Calu3 (cell line): Measurements from ENCODE around the gene ASXL2. TPM values are rescaled to one million over a fixed set of nuclear protein-coding genes. Genes with fewer than 3 reads are reported as not detected.
"Not testable (repeated sequence)": the region's sequence is repeated elsewhere in the genome, so short reads cannot be mapped to it uniquely, and the experiment has no call there.

Source experiments
- BruUV-seq: library from RNA; stranded (reverse); fragments of 400-500 nt; replicated peaks from 2 replicates; lab custom pipeline; 2021; lab: Mats Ljungman, UMichigan
- CTCF ChIA-PET: fragments of 300-600 bp; sonication (Branson Sonifier 250); formaldehyde crosslinking; loops from one replicate; lab custom pipeline; 2022; ENCODE audit warnings: antibody characterized with exemption; lab: Charles Lee
- DNase-seq: peaks from one replicate; pipeline ENCODE4 v3.0.0; 2022
- H3K27ac Mint-ChIP-seq: one replicate; pipeline ENCODE4 v1.8.0; 2022; ENCODE audit warnings: mixed read lengths; ENCODE audit not compliant: unreplicated experiment
- H3K27me3 Mint-ChIP-seq: one replicate; pipeline ENCODE4 v1.8.0; 2022; ENCODE audit warnings: mixed read lengths; ENCODE audit not compliant: unreplicated experiment
- H3K36me3 Mint-ChIP-seq: one replicate; pipeline ENCODE4 v1.8.0; 2022; ENCODE audit warnings: mild to moderate bottlenecking, moderate library complexity, mixed read lengths; ENCODE audit not compliant: insufficient read depth, unreplicated experiment
- H3K4me1 Mint-ChIP-seq: one replicate; pipeline ENCODE4 v1.8.0; 2022; ENCODE audit warnings: mild to moderate bottlenecking, low read depth, mixed read lengths; ENCODE audit not compliant: unreplicated experiment
- H3K4me3 Mint-ChIP-seq: one replicate; pipeline ENCODE4 v1.8.0; 2022; ENCODE audit warnings: mild to moderate bottlenecking, low read depth, moderate library complexity, mixed read lengths; ENCODE audit not compliant: unreplicated experiment
- H3K9me3 Mint-ChIP-seq: one replicate; pipeline ENCODE4 v1.8.0; 2022; ENCODE audit warnings: low read depth, mixed read lengths; ENCODE audit not compliant: unreplicated experiment
- CTCF ChIP-seq: fragments of 200-600 bp; IDR thresholded peaks from one replicate; pipeline ENCODE4 v1.8.0; 2022; ENCODE audit warnings: antibody characterized with exemption; ENCODE audit not compliant: unreplicated experiment
- intact Hi-C: fragments of 100-400 bp; cut with micrococcal nuclease; formaldehyde crosslinking; loops from one replicate; pipeline ENCODE4 v1.10.0; 2022; ENCODE audit not compliant: unreplicated experiment
- total RNA-seq: library from RNA; stranded (reverse); gene quantifications from 2 replicates; pipeline ENCODE4 v1.2.3, GENCODE V29; 2022

Gene ASXL2
- total RNA-seq, 1 experiment from 2014 or later: 42.8 TPM

DNA sequence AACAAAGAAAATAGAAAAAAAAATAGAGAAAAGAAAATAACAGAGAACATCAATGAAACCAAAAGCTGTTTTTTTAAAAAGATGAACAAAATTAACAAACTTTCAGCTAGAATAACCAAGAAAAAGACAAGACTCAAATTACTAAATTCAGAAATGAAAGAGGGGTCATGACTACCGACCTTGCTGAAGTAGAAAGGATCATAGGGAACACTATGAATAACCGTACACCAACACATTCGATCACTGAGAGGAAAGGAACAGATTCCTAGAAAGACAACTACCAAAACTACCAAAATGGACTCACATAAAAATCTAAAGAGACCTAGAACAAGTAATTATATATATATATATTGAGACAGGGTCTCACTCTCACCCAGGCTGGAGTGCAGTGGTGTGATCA is 167.5 kb downstream of the ASXL2 start:
- CTCF ChIA-PET: interaction anchor here (0.6 kb wide), 1 partner anchor 214 kb away, joined by 3 read pairs; no protein-coding TSS in a partner anchor
- intact Hi-C loops: no loop called here
- TF ChIP-seq CTCF: no peak
- H3K36me3 Mint-ChIP-seq: peaks cover 7% of the 10 kb centered on the region
- no peaks in the 10 kb centered on the region for H3K9me3 Mint-ChIP-seq
- H3K27ac Mint-ChIP-seq: no peak overlapping the region
- DNase-seq: no peak
- H3K4me3 Mint-ChIP-seq: no peak overlapping the region
- no TSS peak for BruUV-seq
- peaks cover 32% of the 10 kb centered on the region for H3K4me1 Mint-ChIP-seq
- peaks cover 15% of the 10 kb centered on the region for H3K27me3 Mint-ChIP-seq

DNA sequence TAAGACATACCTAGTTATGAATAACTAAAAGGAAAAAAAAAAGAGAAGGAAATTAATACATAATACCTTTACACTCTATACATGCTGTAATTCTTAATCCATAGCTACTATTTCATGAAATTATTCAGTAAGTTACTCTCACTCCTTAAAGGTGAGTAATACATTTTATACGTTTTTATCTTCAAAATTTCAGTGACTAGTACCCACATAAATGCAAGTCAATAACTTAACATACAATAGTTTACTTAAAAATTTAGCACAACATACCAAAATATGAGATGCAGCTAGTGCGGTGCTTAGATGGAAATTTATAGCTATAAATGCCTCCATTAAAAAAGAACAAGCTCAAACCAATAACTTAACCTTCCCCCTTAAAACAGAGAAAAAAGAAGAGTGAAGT is 168.9 kb downstream of the ASXL2 start:
- no peaks in the 10 kb centered on the region for H3K9me3 Mint-ChIP-seq
- TF ChIP-seq CTCF: no peak
- H3K36me3 Mint-ChIP-seq: peaks cover 7% of the 10 kb centered on the region
- intact Hi-C loops: no loop called here
- no peak overlapping the region for H3K27ac Mint-ChIP-seq
- H3K27me3 Mint-ChIP-seq: peaks cover 25% of the 10 kb centered on the region
- DNase-seq: no peak
- no peak overlapping the region for H3K4me3 Mint-ChIP-seq
- CTCF ChIA-PET: interaction anchor here (1.0 kb wide), 2 partner anchors 9 to 10 kb away, joined by 3 to 4 read pairs; no protein-coding TSS in a partner anchor
- peaks cover 32% of the 10 kb centered on the region for H3K4me1 Mint-ChIP-seq
- no TSS peak for BruUV-seq

DNA sequence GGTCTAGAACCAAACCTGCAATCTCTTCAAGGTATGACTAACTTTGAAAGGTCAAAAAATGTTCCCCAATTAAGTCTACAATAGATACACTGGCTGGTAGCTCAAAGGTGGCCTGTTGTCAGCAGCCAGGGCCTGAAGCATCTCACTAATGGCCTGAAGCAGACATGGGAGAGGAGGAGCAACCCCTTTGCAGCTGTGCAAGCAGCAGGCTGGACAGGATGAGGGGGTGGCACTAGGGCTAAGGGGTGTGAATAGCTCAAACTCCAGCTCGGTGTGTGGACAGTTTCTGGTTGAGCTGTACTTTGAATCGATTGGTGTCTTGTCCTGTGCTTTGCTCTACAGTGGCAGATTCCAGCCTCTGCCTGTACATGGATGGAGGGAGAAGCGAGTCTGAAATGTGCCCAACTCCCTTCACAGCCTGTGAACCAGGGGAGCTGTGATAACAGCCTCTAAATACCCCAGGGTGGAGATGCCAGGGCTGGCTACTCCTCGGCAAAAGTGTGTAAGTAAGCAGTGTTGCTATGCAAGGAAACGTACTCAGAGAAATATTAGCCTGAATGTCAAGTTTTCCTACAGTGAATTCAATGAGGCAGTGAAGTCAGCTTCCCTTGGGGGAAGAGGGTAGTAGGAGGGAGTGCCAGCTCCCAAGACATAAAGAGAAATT is 170.2 kb downstream of the ASXL2 start:
- Mint-ChIP-seq H3K36me3 (peaks cover 7% of the 10 kb centered on the region), H3K27ac (no peak overlapping the region), H3K9me3 (no peaks in the 10 kb centered on the region)

DNA sequence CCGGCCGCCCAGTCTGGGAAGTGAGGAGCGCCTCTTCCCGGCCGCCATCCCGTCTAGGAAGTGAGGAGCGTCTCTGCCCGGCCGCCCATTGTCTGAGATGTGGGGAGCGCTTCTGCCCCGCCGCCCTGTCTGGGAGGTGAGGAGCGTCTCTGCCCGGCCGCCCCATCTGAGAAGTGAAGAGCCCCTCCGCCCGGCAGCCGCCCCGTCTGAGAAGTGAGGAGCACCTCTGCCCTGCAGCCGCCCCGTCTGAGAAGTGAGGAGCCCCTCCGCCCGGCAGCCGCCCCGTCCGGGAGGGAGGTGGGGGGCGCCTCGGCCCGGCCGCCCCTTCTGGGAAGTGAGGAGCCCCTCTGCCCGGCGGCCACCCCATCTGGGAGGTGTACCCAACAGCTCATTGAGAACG is 172.7 kb downstream of the ASXL2 start:
- BruUV-seq, H3K4me3 Mint-ChIP-seq, H3K36me3 Mint-ChIP-seq, H3K27ac Mint-ChIP-seq, intact Hi-C loops, CTCF ChIA-PET, H3K9me3 Mint-ChIP-seq, DNase-seq: not testable (repeated sequence)
- Mint-ChIP-seq H3K4me1 (peaks cover 19% of the 10 kb centered on the region), H3K27me3 (peaks cover 11% of the 10 kb centered on the region)

More for the DNA sequence above, 170.2 kb downstream of the ASXL2 start:
- CTCF ChIA-PET: interaction anchor here (1.2 kb wide), 1 partner anchor 11 kb away, joined by 6 read pairs; no protein-coding TSS in a partner anchor
- no peak for TF ChIP-seq CTCF
- no peak overlapping the region for H3K4me3 Mint-ChIP-seq
- intact Hi-C loops: no loop called here
- peaks cover 32% of the 10 kb centered on the region for H3K4me1 Mint-ChIP-seq
- no TSS peak for BruUV-seq
- peaks cover 18% of the 10 kb centered on the region for H3K27me3 Mint-ChIP-seq
- DNase-seq: no peak

- peaks cover 7% of the 10 kb centered on the region for H3K4me1 Mint-ChIP-seq
- H3K27ac Mint-ChIP-seq: no peak overlapping the region
- no peak for DNase-seq
- CTCF ChIA-PET: interaction anchor here (0.7 to 4.3 kb wide), 2 partner anchors 94 to 102 kb away, joined by 4 to 43 read pairs; no protein-coding TSS in a partner anchor
- no peaks in the 10 kb centered on the region for H3K9me3 Mint-ChIP-seq
- H3K27me3 Mint-ChIP-seq: peaks cover 11% of the 10 kb centered on the region
- no peak for TF ChIP-seq CTCF
- H3K36me3 Mint-ChIP-seq: no peaks in the 10 kb centered on the region
- no TSS peak for BruUV-seq
- intact Hi-C loops: no loop called here
- H3K4me3 Mint-ChIP-seq: no peak overlapping the region
Observed at GRCh38 chr2:25701801-25702200, 176.5 kb downstream of the ASXL2 start.
